HG02642 (cell line): ENCODE data around the gene APOM.
A peak's percentile ranks its signal among the peaks of the same experiment; 100 is the strongest.

Experiments used
- ATAC-seq: cut with Tn5 transposase; IDR thresholded peaks from one replicate; pipeline ENCODE4 v1.9.1; 2021; ENCODE audit warnings: mild to moderate bottlenecking; ENCODE audit not compliant: unreplicated experiment, poor library complexity

The APOM gene

DNA sequence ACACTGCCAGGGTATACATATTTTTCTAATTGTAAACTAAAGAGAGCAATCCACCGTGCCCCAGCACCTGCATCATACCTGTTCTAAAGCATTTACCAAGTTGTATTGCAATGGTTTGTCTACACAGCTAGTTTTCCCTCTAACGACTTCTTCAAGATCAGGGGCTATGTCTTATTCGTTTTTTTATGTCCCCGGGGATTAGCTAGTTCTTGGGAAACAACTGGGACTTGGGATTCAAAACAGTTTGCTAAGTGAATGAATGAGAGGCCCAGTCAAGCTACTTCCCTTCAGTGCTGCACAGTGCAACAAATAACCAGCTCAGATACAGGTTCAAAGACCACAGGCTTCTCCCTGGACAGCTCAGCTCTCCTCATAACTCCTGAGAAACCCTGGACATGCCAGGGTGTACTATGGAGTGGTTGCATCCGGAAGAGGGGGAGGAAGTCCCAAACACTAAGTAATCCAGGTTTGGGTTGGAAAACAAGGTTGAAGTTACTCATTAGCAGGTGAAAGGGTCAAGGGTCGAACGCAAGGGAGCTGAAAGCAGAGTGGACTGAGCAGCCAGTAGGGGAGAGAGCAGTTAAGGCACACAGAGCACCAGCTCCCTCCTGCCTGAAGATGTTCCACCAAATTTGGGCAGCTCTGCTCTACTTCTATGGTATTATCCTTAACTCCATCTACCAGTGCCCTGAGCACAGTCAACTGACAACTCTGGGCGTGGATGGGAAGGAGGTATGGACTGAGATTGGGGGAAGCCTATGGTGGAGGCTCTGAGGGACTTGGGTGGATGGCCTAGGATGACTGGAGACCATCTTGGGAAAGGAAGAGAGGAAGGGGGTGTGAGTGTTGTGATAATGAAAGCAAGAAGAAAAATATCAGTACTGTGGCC is at the start of gene APOM:
Gene APOM, plus strand, starts transcription at position 546 of the 889 bp plus-strand sequence. Its CDS starts 73 bp downstream, at position 619.
- ATAC-seq: no peak

DNA sequence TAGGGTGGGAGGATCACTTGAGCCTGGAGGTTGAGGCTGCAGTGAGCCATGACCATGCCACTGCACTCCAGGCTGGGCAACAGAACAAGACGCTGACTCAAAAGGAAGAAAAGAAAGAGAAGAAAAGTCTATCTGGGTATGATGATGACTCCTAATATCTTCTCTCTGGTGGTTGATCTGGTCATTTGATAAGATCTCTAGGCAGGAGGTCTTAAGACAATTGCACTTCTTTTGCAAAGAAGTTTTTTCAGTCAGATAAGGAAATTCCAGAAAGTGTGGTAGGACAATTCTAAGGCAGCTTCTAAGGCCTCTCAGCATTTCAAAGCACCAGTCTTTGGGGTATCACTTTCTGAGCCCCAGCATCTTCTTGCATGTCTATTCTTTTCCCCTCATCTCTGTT is 48.4 kb upstream of the APOM start:
- no peak for ATAC-seq

DNA sequence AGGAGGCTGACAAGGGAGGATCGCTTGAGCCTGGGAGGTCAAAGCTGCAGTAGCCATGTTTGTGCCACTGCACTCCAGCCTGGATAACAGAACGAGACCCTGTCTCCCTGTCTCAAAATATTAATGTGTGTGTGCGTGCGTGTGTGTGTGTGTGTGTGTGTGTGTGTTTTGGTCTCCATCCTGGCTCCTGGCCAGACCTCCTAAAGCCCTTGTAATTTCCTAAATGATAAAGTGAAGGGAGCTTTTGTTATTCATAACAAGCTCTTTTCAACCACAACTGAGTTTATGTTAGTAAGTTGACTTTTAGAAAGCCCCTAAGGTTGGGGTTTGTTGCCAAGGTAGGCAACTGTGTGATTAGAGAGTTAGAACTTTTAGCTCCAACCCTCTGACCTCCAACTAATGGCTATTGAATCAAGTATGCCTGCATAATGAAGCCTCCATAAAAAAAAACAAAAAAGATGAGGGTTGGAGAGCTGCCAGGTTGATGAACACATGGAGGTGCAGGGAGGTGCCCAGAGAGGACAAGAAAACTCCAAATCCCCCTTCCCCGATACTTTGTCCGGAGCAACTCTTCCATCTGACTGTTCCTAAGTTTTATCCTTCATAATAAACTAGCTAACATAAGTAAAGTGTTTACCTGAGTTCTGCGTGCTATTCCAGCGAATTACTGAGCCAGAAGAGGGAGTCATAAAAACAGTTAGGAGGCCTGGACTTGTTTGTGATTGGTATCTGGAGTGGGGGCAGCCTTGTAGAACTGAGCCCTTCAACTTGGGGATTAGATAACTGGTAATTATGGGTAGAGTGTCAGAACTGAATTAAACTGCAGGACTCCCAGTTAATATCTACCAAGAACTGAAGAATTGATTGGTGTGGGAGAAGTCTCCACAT is 45.9 kb upstream of the APOM start:
- ATAC-seq: no peak

DNA sequence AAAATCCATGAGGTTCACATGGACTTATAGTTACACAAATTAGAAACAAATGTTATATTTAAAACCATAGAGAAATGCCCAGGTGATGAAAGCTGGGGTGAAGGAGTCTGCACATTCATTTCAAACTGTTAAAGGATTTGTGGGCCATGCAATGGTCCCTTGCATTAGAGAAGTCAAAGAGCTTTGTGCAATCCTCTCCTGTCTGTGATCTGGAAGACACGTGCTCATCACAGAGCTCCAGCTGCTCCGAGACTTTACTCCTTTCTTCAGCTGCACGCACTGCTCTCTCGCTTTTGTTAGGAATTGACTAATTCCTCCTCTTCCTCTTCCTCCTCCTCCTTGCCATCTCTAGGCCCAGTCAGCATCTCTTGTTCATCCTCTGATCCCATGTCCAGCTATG is 44.7 kb upstream of the APOM start:
- no peak for ATAC-seq

DNA sequence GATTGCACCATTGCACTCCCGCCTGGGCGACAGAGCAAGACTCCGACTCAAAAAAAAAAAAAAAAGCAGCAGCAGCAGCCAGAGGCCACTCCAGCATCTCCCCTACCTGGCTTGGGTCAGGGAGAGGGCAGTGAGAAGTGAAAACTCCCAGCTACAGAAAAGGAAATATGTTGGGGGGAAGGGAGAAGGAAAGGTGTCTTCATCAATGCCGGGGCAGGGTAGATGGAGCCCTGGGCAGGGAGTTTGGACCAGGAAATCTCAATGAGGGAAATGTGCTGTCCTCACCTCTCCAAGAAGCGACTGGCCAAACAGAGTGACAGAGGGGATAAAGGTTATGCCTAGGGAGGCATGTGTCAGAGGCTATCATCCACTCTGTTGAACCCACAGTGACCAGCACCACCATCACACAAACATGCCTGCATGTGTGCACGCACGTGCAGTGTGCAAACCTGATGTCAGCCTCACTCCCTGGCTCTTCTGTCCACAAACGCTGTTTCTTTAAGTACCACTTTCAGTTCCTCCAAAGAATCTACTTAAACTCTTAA is 41.5 kb upstream of the APOM start:
- ATAC-seq: no peak

DNA sequence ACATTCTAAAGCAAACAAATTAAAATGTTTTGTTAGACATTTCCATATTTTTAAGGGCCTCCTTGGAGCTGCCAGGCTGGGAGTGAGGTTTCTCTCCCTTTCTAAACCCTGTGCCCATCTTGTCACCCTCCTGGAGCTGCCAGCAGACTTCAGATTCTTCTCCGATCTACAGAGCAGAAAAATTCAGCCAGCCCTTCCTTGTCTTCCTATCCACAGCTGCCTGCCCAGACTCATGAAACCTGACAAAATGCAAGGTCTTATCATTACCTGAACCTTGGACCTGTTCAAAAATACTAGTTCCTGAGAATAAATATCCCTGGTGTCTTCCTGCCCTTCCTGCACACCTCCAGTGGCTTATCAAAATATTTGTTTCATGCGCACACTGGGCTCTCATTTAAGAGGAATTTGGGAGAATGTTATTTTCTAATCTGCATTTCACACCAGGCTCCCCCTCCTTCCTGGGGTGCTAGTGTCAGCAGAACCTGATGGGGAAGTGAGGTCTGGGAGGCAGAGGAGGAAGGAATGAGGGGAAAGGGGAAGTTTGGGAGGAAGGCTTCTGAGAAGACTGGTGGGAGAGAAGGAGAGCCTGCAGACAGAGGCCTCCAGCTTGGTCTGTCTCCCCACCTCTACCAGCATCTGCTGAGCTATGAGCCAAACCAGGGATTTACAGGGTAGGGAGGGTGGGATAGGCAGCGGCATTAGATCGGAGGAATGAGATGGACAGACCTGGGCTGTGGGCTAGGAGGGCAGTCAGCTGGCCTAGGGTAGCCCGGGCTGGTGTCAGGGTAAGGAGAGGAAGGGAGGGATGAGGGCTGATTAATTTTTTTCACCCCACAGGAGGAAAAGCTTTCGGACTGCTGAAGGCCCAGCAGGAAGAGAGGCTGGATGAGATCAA is 40.8 kb upstream of the APOM start, which contains the start of gene AIF1:
Gene AIF1, plus strand, starts transcription at position 551 of the 895 bp plus-strand sequence. Its CDS starts 96 bp downstream, at position 647.
- ATAC-seq: no peak

- ATAC-seq: no peak
These were observed 39.9 kb upstream of the APOM start for GRCh38 chr6:31615748-31616147.

DNA sequence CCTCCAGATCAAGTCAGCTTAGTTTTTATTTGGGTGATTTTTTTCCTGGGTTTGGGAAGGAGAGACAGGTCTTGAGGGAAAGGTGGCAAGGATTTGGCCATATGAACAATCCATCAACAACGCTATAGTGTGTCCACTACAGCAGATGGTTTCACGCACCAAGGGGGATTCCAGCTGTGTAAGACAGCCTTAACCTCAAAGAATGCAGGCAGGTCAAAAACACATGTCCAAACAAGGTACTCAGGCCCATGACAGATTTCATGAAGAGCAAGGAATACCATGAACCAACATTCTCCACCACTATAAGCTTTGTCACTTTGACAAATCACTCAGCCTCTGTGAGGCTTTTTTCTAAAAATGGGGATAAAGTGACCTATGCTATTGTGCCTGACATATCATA is 38.7 kb upstream of the APOM start:
- no peak for ATAC-seq

- peak; percentile 85 for ATAC-seq
These were observed 35.7 kb upstream of the APOM start for GRCh38 chr6:31619805-31620585.

GRCh38 chr6:31620586-31621319 is 34.9 kb upstream of the APOM start, which contains the start of gene PRRC2A:
PRRC2A (plus strand) TSS chr6:31620715; CDS start chr6:31622790, 2,075 bp downstream.
- ATAC-seq: peak; percentile 60

DNA sequence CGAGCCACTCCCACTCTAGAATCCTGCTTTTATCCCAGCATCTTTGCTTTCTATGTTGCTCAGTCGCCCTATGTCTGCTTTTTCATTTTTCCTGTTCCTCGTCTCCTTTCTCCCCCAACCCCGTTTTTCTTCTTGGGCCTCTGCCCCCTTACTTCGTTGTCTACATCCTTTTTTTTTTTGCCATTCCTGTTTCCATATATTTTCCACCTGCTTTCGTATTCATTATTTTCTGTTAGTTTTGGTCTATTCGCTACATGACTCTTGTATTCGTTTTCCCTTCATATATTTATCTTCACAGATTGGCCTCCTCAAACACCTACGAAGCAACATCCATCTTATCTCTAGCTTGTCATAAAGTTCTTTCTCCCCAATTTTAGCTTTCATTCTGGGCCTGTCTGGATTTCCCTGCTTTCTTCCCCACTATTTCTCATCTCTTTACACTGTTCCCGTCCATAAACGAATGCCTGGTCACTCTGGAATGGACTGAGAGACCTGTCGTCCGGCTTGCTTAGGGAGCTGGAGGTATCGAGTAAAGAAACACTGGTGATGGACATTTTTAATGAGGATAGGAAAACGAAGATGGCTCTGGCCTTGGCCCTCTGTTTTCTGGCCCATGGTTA is 34.3 kb upstream of the APOM start:
- no peak for ATAC-seq

DNA sequence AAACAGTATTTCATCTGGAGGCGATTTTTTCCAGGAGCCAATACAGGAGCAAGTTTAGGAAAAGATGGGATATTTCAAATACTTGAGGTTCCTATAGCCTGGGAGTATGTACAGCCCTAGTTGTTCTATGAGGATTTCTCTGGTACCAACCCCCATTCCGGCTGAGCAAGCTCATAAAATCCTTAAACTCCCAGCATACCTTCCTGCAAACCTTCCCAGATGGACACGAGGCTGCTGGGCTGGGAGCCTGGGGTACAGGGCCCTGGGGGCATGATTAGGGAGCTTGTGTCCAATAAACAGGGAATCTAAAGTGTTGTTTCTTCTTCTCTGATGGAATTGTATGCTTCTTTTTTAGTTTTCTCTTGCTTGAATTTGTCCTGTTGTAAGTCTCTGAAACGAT is 33.7 kb upstream of the APOM start:
- ATAC-seq: no peak

- no peak for ATAC-seq
These were observed 33.0 kb upstream of the APOM start for GRCh38 chr6:31622684-31623091.

DNA sequence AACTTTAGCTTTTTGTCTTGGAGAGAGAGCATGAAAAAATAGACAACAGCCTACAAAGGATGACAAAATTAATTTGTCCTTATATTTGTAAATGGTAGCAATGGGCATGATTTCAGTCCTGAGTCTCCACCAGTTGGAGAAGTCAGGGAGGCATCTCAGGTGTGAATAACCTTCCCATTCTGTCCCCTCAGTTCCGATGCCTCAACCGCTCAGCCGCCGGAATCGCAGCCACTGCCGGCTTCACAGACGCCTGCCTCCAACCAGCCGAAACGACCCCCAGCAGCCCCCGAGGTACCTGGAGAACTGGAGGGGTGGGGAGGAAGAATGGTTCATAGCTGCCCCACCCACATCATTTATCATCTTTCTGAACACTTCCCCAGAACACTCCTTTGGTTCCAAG is 31.6 kb upstream of the APOM start:
- no peak for ATAC-seq

GRCh38 chr6:31626952-31627351 is 28.7 kb upstream of the APOM start:
- no peak for ATAC-seq

DNA sequence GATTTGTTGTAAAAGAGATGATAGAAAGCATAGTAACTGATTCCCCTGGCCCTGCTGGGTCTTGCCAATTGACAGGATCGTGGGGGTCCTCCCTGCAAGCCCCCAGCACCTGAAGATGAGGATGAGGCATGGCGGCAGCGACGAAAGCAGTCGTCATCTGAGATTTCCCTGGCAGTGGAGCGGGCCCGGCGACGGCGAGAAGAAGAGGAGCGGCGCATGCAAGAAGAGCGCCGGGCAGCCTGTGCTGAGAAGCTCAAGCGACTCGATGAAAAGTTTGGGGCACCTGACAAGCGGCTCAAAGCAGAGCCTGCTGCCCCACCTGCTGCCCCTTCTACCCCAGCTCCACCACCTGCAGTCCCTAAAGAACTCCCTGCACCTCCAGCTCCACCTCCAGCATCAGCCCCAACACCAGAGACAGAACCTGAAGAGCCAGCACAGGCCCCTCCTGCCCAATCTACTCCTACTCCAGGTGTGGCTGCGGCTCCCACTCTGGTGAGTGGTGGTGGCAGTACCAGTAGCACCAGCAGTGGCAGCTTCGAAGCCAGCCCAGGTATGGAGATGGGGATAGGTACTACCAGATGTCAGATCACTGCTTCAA is 27.9 kb upstream of the APOM start:
- no peak for ATAC-seq

DNA sequence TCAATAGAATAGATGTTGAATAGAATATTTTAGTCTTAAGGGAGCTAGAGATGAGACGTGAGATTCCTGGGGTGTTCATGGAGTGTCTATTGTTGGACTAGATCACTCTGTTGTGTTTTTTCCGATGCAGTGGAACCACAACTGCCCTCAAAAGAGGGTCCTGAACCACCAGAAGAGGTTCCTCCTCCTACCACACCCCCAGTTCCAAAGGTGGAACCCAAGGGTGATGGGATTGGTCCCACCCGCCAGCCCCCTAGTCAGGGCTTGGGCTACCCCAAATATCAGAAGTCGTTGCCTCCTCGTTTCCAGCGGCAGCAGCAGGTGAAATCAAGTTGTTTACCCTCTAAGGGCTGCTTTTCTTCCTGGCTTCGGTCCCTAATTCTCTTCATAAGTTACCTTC is 26.7 kb upstream of the APOM start:
- no peak for ATAC-seq
